ES-I3 (cell line): Measurements from ENCODE around the gene QRICH2.
"Not testable (repeated sequence)": the region's sequence is repeated elsewhere in the genome, so short reads cannot be mapped to it uniquely, and the experiment has no call there.

Experiments used
- H3K36me3 ChIP-seq: 2 replicates; pipeline ENCODE4 v1.6.1; 2013; ENCODE audit warnings: mild to moderate bottlenecking, low read length, control low read depth, moderate library complexity; ENCODE audit not compliant: insufficient read depth
- H3K4me1 ChIP-seq: 2 replicates; pipeline ENCODE4 v1.6.1; 2013; ENCODE audit warnings: mild to moderate bottlenecking, control low read depth, low read length; ENCODE audit not compliant: insufficient read depth
- H3K9ac ChIP-seq: 2 replicates; pipeline ENCODE4 v1.6.1; 2013; ENCODE audit warnings: low read depth, mild to moderate bottlenecking, low read length, moderate library complexity
- H3K9me3 ChIP-seq: 2 replicates; pipeline ENCODE4 v1.6.1; 2013; ENCODE audit warnings: mild to moderate bottlenecking, low read length, moderate library complexity; ENCODE audit not compliant: control insufficient read depth, insufficient read depth

The QRICH2 gene

GRCh38 chr17:76246080-76247066 lies 61.7 kb downstream of the QRICH2 start:
- Histone ChIP-seq H3K36me3 (no peaks in the 10 kb centered on the region), H3K9ac (no peak overlapping the region), H3K9me3 (no peaks in the 10 kb centered on the region), H3K4me1 (peaks cover 7% of the 10 kb centered on the region)

- not testable (repeated sequence) for H3K9ac ChIP-seq, H3K4me1 ChIP-seq
Observed at GRCh38 chr17:76244721-76245120, 63.4 kb downstream of the QRICH2 start.

GRCh38 chr17:76243826-76244679 lies 64.0 kb downstream of the QRICH2 start:
- no peaks in the 10 kb centered on the region for H3K9me3 ChIP-seq
- peaks cover 7% of the 10 kb centered on the region for H3K4me1 ChIP-seq
- no peaks in the 10 kb centered on the region for H3K36me3 ChIP-seq
- H3K9ac ChIP-seq: no peak overlapping the region

More at GRCh38 chr17:76244721-76245120, 63.4 kb downstream of the QRICH2 start:
- not testable (repeated sequence) for H3K9me3 ChIP-seq, H3K36me3 ChIP-seq

GRCh38 chr17:76241691-76242255 lies 66.3 kb downstream of the QRICH2 start:
- Histone ChIP-seq H3K36me3 (no peaks in the 10 kb centered on the region), H3K4me1 (peaks cover 7% of the 10 kb centered on the region), H3K9ac (no peak overlapping the region), H3K9me3 (no peaks in the 10 kb centered on the region)

- Histone ChIP-seq H3K36me3 (no peaks in the 10 kb centered on the region), H3K9ac (peak overlapping the region; percentile 61), H3K9me3 (no peaks in the 10 kb centered on the region), H3K4me1 (peaks cover 1% of the 10 kb centered on the region)
Observed at GRCh38 chr17:76241204-76241538, 66.9 kb downstream of the QRICH2 start.

GRCh38 chr17:76240461-76241203 lies 67.4 kb downstream of the QRICH2 start, which contains the start of gene RNF157:
Gene RNF157, minus strand, starts transcription at chr17:76240493. Its CDS starts 253 bp downstream, at chr17:76240240.
- Histone ChIP-seq H3K36me3 (no peaks in the 10 kb centered on the region), H3K4me1 (no peaks in the 10 kb centered on the region), H3K9me3 (no peaks in the 10 kb centered on the region), H3K9ac (peak within 1 kb of the TSS; percentile 61)

- Histone ChIP-seq H3K36me3 (no peaks in the 10 kb centered on the region), H3K9me3 (no peaks in the 10 kb centered on the region), H3K9ac (peak overlapping the region; percentile 50; the same call in 1 of the 2 replicates), H3K4me1 (no peaks in the 10 kb centered on the region)
Observed at GRCh38 chr17:76239538-76240274, 68.4 kb downstream of the QRICH2 start.

- Histone ChIP-seq H3K9me3 (no peaks in the 10 kb centered on the region), H3K9ac (no peak overlapping the region), H3K36me3 (no peaks in the 10 kb centered on the region), H3K4me1 (no peaks in the 10 kb centered on the region)
Observed at GRCh38 chr17:76238847-76239537, 69.1 kb downstream of the QRICH2 start.

GRCh38 chr17:76237859-76238313 lies 70.2 kb downstream of the QRICH2 start:
- no peaks in the 10 kb centered on the region for H3K4me1 ChIP-seq
- H3K9ac ChIP-seq: no peak overlapping the region
- H3K36me3 ChIP-seq: no peaks in the 10 kb centered on the region
- no peaks in the 10 kb centered on the region for H3K9me3 ChIP-seq

- Histone ChIP-seq H3K4me1 (no peaks in the 10 kb centered on the region), H3K9ac (no peak overlapping the region), H3K9me3 (no peaks in the 10 kb centered on the region), H3K36me3 (no peaks in the 10 kb centered on the region)
Observed at GRCh38 chr17:76236603-76237002, 71.5 kb downstream of the QRICH2 start.

- Histone ChIP-seq H3K36me3 (no peaks in the 10 kb centered on the region), H3K9me3 (no peaks in the 10 kb centered on the region), H3K4me1 (no peaks in the 10 kb centered on the region), H3K9ac (no peak overlapping the region)
Observed at GRCh38 chr17:76235883-76236282, 72.2 kb downstream of the QRICH2 start.

- Histone ChIP-seq H3K9ac (no peak overlapping the region), H3K36me3 (no peaks in the 10 kb centered on the region), H3K9me3 (no peaks in the 10 kb centered on the region), H3K4me1 (no peaks in the 10 kb centered on the region)
Observed at GRCh38 chr17:76234354-76234679, 73.8 kb downstream of the QRICH2 start.
